ENCODE measurements around the gene FYN.

DNA sequence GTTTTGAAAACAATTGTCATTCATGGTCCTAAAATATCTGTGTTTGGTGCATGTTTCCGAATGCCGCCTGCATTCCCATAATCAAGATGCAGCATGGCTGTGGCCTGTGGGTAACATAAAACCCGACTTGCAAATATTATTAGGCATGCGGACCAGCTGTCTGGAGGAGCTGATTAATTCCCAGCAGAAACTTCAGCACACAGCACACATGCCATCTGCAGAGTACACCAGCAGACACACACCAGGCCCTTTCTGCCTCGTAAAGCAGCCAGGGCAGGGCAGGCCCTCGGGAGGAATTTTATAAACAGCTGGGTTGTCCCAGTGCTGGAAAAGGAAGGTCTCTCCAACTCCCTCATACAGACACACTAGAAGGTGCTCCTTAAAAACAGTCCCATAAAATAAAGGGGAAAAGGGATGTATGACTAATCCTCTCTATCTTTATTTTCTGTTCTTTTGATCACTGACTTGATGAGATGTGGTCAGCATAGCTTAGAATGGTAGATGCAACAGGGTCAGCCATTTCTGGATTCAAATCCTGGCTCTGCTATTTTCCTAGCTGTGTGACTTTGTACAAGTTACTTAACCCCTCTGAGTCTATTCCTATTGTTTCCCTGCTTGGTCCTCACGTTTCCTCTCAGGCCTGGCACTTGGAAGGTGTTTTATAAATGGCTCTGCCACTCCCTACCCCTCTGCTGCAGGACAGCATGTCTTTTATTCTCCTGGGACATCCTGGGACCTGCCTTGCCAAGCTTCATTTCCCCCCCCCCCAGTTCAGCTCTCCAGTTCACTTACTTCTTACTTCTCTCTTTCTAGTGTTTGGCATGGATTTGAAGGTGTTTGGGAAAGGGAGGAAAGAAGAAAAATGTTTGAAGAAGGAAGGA is 181.7 kb downstream of the FYN start:
- TF ChIP-seq, protein P1, sequence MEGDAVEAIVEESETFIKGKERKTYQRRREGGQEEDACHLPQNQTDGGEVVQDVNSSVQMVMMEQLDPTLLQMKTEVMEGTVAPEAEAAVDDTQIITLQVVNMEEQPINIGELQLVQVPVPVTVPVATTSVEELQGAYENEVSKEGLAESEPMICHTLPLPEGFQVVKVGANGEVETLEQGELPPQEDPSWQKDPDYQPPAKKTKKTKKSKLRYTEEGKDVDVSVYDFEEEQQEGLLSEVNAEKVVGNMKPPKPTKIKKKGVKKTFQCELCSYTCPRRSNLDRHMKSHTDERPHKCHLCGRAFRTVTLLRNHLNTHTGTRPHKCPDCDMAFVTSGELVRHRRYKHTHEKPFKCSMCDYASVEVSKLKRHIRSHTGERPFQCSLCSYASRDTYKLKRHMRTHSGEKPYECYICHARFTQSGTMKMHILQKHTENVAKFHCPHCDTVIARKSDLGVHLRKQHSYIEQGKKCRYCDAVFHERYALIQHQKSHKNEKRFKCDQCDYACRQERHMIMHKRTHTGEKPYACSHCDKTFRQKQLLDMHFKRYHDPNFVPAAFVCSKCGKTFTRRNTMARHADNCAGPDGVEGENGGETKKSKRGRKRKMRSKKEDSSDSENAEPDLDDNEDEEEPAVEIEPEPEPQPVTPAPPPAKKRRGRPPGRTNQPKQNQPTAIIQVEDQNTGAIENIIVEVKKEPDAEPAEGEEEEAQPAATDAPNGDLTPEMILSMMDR (IDR thresholded peaks at IDR 0.05; ENCODE audit: control extremely low read depth in 1 of 3, insufficient read depth in 1 of 3, low read depth in 1 of 3, low read length in 3 of 3) = no peak
- TF ChIP-seq NANOG (IDR thresholded peaks at IDR 0.05; ENCODE audit: insufficient read depth, low read depth, low read length, poor library complexity, severe bottlenecking) (no peak), BRCA1 (IDR thresholded peaks at IDR 0.05; ENCODE audit: low read depth, low read length) (no peak), TEAD4 (IDR thresholded peaks at IDR 0.05; ENCODE audit: low read depth, low read length) (no peak), POLR2A (IDR thresholded peaks at IDR 0.05; ENCODE audit: control extremely low read depth in 1 of 2, low read depth in 2 of 2, low read length in 2 of 2) (no peak), POLR2AphosphoS5 (IDR thresholded peaks at IDR 0.05; ENCODE audit: low read depth, low read length) (no peak), GABPA (IDR thresholded peaks at IDR 0.05; ENCODE audit: borderline replicate concordance, insufficient read depth, low read length) (no peak), EGR1 (IDR thresholded peaks at IDR 0.05; ENCODE audit: borderline replicate concordance, low read depth, low read length) (no peak), SP2 (IDR thresholded peaks at IDR 0.05; ENCODE audit: low read length) (no peak), FOSL1 (IDR thresholded peaks at IDR 0.05; ENCODE audit: insufficient read depth, low read depth, low read length) (no peak), CEBPB (IDR thresholded peaks at IDR 0.05; ENCODE audit: low read depth, low read length) (no peak), SAP30 (IDR thresholded peaks at IDR 0.05; ENCODE audit: insufficient read depth, insufficient replicate concordance, low read length) (no peak)
